IPS DF 19.7 (cell line): Measurements from ENCODE around the gene FBXO17.

Experiments
- DNase-seq: peaks from one replicate; pipeline ENCODE4 v3.0.0-alpha.2; 2013; ENCODE audit warnings: low read depth, low spot score

Gene FBXO17

DNA sequence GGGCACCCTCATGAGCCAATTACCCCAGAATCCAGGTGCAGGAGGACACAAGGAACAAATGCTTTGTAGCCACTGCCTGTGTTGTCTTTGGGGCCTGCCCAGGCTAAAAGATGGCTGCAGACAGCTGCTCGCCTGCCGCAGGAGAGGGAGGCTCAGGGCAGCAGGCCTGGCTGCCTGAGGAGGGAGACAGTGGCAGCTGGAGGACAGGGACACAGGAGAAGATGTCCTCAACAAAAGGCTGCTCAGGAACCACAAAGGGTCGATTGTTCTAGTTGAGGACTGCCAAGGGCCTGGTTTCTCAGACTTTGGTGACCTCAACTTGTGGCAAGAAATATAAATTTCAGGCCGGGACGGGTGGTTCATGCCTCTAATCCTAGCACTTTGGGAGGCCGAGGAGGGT lies 83.8 kb downstream of the FBXO17 start:
- DNase-seq, result no peak
